NCI-H2107 (cell line): ENCODE measurements around the gene TMEM125.

Source experiments
- DNase-seq: peaks from one replicate; lab custom pipeline; 2025; lab: John Stamatoyannopoulos, UW

Gene TMEM125

DNA sequence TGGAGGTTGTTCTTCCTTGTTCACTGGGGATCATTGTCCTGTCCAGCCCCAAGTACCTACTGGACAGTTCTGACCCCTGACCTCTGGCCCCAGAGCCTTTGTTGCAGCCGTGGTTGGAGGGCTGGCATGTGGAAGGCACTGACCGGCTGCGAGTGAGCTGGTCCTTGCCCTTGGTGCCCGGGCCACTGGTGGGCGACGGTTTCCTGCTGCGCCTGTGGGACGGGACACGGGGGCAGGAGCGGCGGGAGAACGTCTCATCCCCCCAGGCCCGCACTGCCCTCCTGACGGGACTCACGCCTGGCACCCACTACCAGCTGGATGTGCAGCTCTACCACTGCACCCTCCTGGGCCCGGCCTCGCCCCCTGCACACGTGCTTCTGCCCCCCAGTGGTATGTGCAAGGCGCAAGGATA, 42.4 kb downstream of the TMEM125 start:
- DNase-seq = no peak

DNA sequence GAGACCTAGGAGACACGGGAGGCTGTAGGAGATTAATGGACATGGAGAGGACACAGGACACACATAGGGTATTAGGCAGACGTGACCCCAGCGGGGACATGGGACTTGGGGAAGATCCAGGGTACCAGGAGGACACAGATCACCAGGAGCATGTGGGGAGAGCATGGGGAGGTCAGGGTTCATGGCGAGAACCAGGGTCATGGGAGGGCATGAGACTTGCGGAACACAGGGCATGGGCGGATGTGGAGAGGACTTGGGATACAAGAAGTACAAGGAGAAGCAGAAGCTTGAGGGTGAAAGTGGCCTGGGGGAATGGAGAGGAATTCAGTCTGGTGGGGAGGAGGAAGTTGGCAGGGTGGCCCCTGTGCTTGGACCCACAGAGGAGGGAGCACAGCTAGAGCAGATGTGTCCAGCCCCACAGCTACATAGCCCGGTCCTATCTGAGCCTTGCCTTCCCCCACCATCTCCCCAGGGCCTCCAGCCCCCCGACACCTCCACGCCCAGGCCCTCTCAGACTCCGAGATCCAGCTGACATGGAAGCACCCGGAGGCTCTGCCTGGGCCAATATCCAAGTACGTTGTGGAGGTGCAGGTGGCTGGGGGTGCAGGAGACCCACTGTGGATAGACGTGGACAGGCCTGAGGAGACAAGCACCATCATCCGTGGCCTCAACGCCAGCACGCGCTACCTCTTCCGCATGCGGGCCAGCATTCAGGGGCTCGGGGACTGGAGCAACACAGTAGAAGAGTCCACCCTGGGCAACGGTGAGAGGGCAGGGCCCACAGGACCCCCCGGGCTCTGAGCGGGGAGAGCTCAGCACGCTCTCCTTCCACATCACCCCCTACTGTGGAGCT, 43.1 kb downstream of the TMEM125 start:
- no peak for DNase-seq

DNA sequence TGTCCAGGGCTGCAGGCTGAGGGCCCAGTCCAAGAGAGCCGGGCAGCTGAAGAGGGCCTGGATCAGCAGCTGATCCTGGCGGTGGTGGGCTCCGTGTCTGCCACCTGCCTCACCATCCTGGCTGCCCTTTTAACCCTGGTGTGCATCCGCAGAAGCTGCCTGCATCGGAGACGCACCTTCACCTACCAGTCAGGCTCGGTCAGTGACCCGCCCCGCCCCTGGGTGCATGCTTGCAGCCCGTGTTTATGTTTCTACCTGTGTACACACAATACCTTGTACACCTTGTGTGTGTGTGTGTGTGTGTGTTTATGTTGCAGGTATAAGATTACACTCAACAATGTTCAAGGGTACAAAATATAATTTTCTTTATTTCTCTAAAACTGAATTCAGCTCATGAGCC, 44.0 kb downstream of the TMEM125 start:
- DNase-seq = no peak

DNA sequence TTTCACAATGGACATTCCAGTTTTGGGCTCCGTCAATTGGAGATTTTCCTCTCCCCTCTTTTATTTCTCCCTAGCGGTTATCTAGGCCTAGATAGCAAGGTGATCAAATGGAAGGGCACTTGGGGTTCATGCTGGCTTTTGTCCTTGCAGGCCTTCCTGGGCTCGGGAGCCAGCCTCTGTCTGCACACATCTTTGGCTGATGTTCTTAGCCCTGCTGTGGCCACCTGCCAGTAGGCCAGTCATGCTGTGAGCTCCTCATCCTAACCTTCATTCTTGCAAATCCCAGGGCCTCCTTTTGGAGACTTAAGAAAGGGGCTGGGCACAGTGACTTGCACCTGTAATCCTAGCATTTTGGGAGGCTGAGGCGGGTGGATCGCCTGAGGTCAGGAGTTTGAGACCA, 44.5 kb downstream of the TMEM125 start:
- DNase-seq = no peak

DNA sequence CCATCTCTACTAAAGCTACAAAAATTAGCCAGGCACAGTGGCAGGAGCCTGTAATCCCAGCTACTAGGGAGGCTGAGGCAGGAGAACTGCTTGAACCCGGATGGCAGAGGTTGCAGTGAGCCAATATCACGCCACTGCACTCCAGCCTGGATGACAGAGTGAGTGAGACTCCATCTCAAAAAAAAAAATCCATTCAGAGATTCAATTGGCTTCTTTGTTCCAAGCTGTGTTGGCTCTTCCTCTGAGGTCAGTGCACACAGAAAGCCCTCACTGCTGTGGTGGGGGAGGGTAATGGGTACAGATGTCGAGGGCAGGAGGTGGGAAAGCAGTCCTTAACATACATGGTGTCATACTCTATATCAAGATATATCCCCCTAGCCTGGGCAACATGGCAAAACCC, 45.7 kb downstream of the TMEM125 start:
- no peak for DNase-seq

DNA sequence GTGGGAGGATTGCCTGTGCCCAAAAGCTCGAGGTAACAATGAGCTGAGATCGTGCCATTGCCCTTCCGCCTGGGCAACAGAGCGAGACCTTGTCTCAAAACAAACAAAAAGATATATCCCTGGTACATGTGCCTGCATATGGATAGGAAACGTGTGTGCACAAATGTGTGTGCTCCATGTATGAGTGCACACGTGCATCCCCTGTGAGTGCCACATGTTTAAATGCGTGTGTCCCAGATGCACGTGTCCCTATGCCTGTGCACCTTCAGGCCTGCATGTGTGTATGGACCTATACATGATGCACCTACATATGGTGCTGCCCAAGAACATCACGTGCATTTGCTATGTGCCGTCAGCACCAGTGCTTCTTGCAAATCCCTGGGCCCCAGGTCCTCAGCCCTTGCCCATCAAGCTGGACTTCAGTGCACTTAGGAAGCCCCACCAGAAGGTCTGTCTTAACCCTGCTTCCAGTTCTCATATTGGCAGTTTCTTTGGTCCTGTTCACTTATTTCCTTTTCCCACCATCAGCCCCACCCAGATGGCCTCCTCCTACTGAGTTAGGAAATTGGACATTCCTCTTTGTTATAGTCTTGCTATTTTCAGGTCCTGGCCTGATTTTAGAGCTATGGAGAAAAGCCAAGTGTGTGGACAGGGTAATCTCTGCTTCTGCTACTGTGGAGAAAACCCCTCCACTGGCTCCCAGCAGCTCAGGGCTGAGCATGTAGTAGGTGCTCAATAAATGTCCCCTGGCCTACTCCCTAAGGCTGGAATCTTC, 46.4 kb downstream of the TMEM125 start:
- no peak for DNase-seq

DNA sequence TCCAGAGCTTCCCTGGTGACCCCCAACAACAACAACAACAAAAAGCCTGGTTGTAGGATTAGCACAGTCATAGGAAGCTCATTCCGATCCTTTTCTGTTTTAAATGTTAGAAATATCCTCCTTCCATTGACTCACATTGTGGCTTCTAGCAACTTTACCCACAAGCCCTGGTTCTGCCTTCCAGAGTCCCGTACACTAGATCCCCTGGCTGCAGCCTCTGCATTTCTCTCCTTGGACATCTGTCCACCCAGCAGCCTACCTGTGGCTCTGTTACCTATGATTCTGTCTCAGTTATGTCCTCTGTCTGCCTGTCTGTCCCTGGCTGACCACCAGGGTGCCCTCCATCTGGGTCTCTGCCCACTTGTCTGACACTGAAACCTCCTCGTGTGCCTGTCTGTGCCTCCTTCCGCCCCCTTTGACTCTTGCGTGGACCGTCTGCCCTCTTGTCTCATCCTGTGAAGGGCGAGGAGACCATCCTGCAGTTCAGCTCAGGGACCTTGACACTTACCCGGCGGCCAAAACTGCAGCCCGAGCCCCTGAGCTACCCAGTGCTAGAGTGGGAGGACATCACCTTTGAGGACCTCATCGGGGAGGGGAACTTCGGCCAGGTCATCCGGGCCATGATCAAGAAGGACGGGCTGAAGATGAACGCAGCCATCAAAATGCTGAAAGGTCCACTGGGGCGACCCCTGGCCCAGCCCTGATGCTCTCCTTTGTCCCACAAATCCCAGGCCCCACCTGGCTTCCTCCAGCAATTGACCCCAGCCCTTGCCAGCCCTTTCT, 47.1 kb downstream of the TMEM125 start:
- no peak for DNase-seq

DNA sequence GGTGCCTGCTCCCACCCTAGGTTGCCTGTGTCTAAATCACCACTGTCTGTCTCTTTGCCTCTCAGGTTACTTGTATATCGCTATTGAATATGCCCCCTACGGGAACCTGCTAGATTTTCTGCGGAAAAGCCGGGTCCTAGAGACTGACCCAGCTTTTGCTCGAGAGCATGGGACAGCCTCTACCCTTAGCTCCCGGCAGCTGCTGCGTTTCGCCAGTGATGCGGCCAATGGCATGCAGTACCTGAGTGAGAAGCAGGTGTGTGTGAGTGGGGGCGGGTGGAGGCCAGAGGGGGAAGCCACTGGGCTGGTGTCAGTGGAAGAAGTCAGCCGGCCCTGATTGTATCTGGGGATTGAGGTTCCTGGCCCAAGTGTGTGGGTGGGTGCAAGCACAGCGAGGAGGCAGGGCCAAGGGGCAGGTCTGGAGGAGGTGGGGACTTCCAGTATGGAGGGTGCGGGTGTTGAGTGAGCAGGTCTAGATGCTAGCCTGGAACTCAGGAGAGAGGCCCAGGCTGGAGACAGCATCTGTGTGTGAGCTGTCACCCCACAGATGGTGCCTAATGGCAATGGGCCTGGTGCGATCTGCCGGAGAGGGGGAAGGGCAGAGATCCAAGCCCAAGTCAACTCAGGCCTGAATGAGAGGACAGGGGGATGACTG, 48.2 kb downstream of the TMEM125 start:
- no peak for DNase-seq

DNA sequence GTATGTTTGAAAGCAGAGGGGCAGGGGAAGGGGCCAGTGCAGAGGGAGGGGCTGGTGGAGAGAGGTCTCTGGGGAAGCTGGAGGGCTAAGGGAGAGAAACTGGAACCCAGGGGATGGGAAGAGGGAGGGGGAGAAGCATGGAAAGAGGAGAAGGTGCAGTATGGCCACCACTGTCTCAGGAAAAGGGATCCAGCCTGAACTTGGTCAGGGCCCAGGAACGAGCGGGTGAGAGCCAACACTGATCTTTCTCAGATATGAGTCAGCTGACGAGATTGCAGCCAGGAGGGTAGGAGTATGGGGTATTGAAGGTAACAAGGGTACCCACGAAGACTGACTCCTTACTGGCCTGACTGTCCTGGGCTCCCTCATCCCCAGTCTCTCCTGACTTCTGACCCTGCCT, 49.0 kb downstream of the TMEM125 start:
- no peak for DNase-seq

DNA sequence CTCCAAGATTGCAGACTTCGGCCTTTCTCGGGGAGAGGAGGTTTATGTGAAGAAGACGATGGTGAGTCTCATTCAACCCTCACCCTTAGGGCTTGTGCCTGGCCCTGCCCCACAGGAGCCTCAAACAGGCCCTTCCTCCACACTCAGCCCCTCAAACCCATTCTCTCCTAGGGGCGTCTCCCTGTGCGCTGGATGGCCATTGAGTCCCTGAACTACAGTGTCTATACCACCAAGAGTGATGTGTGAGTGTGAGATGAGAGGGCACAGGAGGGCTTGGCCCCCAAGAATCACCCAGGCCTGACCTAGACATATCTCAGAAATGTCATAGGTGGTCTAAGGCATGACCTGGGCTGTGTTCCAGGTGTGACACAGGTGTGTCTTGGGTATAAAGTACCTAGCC, 49.5 kb downstream of the TMEM125 start:
- no peak for DNase-seq

DNA sequence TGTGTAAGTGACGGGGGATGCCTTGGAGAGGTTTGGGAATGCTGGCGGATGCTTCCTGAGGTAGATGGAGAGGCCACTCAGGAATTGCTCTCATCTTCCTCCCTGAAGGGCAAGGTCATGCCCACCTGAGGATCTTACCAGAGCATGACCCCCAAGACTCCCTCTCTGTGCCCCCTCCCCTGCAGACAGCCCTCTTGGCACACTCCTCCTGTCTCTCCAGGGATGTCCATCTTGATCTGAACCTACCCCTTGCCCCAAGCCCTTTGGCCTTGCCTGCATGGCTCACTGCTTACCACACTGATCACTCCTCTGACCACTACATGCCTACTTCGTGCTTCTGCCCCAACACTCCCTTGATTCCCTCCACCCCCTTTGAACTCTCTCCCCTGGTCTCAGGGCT, 50.0 kb downstream of the TMEM125 start:
- DNase-seq = no peak

DNA sequence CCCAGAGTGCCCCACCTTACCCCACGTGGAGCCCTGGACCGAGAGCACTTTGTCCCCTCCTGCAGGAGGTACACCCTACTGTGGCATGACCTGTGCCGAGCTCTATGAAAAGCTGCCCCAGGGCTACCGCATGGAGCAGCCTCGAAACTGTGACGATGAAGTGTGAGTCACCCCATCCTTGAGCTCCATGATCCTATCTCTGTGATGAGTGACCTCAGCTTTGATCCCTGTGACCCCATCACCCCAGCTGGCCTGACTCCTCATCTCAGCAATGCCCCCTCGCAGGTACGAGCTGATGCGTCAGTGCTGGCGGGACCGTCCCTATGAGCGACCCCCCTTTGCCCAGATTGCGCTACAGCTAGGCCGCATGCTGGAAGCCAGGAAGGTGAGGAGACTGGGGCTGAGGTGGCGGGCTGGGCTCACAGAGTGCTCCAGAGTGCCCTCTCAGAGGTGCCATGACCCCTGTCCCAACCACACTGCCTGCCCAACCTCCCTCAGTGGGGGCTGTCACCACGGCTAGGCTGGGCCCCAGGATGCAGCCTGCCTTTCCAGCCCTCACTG, 51.6 kb downstream of the TMEM125 start:
- DNase-seq = no peak

DNA sequence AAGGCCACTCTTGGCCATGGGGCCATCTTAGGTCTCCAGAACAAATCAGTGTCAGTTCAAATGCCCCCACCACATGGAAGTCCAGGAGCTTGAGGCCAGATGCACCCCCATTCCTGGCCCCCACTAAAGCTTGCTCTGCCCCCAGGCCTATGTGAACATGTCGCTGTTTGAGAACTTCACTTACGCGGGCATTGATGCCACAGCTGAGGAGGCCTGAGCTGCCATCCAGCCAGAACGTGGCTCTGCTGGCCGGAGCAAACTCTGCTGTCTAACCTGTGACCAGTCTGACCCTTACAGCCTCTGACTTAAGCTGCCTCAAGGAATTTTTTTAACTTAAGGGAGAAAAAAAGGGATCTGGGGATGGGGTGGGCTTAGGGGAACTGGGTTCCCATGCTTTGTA, 52.7 kb downstream of the TMEM125 start:
- no peak for DNase-seq
